ENCODE measurements around the gene ALAD. TPM values are rescaled to one million over a fixed set of nuclear protein-coding genes. Genes with fewer than 3 reads are reported as not detected.

ALAD gene
- total and polyA plus RNA-seq, 9 of the 15 experiments (the other 6 are each of a cell fraction or from before 2014, with no cell fraction given): 1.3 to 12.7 (median 6.8) TPM

GRCh38 chr9:113343732-113344231, 57.3 kb downstream of the ALAD start (continued):
- TF ChIP-seq MGA (IDR thresholded peaks at IDR 0.05): peak; percentile 38
- TF ChIP-seq AFF1 (IDR thresholded peaks at IDR 0.05; ENCODE audit: low read depth in 1 of 2, partially characterized antibody in 2 of 2): no peak
- peak; percentile 38 to 57; a peak in 3 of 4 replicates for TF ChIP-seq NRF1 (conservative IDR thresholded peaks at IDR 0.05 in 1 of 2, IDR thresholded peaks at IDR 0.05 in 1 of 2)
- peak; percentile 72 for TF ChIP-seq ZFX (CRISPR knock-in tag; IDR thresholded peaks at IDR 0.05)
- peak in 1 of 2 experiments; percentile 43; a peak in 1 of 4 replicates for TF ChIP-seq MAZ (CRISPR knock-in tag; conservative IDR thresholded peaks at IDR 0.05 in 1 of 2, IDR thresholded peaks at IDR 0.05 in 1 of 2)
- TF ChIP-seq CBX8 (IDR thresholded peaks at IDR 0.05; ENCODE audit: borderline replicate concordance, extremely low read depth, low read depth, low read length, poor library complexity, severe bottlenecking): no peak
- TF ChIP-seq KDM1A (IDR thresholded peaks at IDR 0.05): peak; percentile 14 to 42; a peak in 1 of 4 replicates
- no peak for TF ChIP-seq HSF4 (CRISPR knock-in tag; IDR thresholded peaks at IDR 0.05; ENCODE audit: borderline replicate concordance)
- TF ChIP-seq EP400 (IDR thresholded peaks at IDR 0.05): 0 out of 2 replicates have a peak, but pooled peaks have one; percentile 15
- no peak for TF ChIP-seq THAP7 (CRISPR knock-in tag; IDR thresholded peaks at IDR 0.05)
